Fibroblast of mammary gland (primary cell): ENCODE data around the gene SARDH.

Experiments used
- DNase-seq: peaks from one replicate; pipeline ENCODE4 v3.0.0-alpha.2; 2010; ENCODE audit warnings: low read depth
- H3K4me3 ChIP-seq: 2 replicates; pipeline ENCODE4 v1.5.1; 2011; ENCODE audit warnings: low read depth, mild to moderate bottlenecking, low read length, moderate library complexity; ENCODE audit not compliant: control insufficient read depth
- CTCF ChIP-seq: conservative IDR thresholded peaks from 2 replicates; pipeline ENCODE4 v1.5.1; 2011; ENCODE audit warnings: low read depth, low read length, inconsistent platforms; ENCODE audit not compliant: control insufficient read depth, insufficient read depth

SARDH gene

DNA sequence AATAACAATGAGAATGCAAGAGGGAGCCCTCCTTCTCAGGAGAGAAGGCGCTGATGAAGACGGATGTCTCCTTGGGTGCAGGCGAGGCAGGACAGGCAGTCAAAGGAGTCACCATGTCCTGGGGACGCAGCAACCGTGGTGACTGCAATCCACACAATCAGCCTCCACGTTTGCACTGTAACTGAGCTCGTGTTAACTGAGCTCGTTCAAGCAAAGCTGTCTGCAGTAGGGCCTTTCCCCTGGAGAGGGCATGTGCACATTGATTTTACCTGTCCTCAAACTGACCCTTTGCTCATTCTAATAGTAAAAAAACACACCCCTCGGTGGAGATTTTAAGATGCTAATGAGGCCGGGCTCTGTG lies 2.8 kb downstream of the SARDH start:
- H3K4me3 ChIP-seq = no peak overlapping the region
- TF ChIP-seq CTCF = no peak
- no peak for DNase-seq

DNA sequence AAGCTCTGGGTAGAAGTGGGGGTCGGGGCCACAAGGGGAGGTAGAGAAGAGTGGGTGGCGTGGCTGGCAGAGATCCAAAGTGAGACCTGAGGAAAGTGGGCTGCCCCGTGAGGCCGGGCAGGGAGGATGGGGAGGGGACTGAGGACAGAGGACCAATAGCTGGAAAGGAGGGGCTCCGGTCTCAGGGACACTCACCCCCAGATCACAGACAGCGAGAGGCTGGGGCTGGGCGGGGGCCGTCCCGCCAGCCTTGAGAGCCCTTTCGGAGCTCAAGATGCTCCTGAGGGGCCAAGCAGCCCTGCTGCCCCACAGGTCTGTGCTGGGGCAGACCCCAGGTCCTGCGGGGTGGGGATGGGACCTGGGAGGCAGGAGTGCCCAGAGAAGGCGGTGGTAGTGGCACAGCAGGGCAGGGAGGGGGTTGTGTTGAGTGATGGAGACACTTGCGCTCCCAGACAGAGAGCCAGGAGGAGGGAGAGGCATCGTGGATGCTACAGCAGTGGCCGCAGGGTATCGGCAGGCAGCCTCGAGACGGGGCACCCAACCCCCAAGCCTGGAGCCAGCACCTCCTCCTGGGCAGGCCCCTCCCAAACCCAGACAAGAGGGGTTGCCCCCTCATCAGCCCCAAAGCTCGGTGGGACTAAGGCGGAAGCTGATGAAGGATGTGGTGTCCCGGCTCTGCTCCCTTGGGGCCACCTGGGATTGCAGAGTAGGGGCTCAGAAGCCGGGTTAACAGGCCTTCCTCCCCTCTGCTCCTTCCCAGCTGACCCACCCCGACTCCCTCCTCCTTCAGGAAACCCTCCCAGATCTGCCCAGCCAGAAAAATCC lies 3.4 kb downstream of the SARDH start:
- no peak overlapping the region for H3K4me3 ChIP-seq

DNA sequence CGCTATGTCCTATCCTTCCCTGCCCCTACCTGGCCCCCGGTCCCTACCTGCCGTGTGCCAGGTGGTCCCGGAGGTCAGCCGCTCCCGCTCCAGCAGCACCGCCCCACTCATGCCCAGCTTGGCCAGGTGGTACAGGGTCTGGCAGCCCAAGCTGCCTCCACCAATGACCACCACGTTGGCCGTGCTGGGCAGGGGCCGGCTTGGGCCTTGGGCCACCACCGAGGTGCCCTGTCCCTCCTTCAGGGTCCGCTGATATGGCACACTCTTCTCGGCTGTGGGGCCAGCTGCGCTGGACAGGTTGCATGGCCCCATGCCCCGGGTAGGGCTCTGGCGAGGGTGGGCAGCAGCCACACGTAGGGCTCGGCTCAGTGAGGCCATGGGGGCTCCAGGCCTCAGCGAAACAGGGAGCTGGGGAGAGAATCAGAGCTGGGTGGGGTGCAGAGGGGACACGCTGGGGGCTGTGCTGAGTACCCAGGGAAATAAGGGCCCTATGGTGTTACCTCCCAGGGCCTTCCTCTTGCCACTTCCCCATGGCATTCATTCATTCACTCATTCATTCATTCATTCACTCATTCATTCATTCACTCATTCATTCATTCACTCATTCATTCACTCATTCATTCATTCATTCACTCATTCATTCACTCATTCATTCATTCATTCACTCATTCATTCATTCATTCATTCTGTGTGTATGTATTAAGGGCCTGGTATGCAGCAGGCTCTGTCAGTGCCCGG lies 4.2 kb downstream of the SARDH start:
- TF ChIP-seq CTCF = no peak
- no peak overlapping the region for H3K4me3 ChIP-seq
- DNase-seq = no peak

More for the DNA sequence above, 3.4 kb downstream of the SARDH start:
- DNase-seq = no peak
- TF ChIP-seq CTCF = no peak

- no peak for TF ChIP-seq CTCF
- DNase-seq = no peak
- H3K4me3 ChIP-seq = no peak overlapping the region
These were observed 4.7 kb downstream of the SARDH start for GRCh38 chr9:133733421-133733795.

DNA sequence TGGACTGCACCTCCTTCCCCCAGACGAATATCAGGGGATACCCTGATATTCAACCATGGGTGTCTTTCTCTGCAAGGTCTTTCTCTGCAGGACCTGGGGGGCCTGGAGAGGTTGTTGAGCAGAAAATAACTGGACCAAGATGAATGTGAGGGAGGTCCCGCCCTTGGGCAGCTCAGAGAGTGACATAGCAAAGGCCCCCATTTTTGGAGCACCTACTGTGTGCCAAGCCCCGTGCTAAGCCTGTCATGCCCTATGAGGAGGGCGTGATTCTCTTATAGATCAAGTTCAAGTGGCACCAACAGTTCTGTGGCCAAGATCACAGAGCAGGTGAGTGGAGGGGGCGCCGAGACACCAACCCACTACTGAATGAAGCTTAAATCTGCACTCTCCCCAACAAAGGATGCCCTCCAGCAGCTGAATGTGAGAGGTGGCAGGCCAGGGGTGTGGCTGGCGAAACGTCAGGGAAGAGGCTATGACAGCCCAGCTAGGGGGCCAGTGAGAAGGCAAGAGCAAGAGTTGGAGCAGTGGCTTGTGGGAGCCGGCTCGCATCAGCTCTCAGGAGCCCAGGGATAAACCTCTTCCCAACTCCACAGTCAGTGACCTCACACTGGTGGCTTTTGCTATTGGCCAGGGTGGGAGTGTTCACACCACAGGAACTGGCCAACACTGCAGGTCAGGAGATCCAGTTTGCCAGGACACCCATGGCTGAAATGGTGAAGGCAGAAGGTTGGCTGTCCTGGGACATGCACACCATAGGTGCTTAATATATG lies 5.3 kb downstream of the SARDH start:
- H3K4me3 ChIP-seq = no peak overlapping the region
- no peak for DNase-seq
- TF ChIP-seq CTCF = no peak

DNA sequence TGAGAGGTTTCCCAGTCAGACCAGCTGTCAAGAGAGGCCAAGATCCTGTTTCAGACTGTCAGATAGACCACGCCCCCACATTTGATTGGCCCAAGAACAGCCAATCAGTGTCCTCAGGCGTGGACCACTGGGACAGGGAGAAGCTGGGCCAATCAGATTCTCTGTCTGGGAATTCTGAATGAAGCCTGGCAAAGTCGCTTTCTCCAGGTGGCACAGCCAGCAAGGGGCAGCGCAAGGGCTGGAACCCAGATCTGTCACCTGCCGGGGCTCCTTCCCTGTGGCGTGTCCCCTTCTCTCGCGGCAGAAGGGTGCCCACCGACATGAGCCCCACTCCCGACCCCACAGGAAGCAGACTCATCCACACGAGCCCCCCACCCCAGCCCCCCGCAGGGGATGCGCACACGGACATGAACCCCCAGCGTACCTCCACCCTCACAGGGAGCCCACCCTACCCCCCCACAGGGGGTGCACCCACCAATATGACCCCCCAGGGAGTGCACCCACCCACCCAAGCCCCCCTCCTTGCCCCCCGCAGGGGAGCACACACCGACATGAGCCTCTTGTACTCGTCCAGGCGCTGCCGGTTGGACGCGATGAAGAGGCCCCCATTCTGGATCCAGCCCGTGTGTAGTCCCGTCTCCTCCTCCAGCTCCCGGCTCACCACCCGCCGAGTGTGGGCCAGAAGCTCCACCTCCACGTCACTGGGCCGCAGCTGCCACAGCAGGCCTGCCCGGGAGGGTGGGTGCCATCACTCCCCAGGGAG lies 6.1 kb downstream of the SARDH start:
- peak; percentile 50 for DNase-seq
- no peak for TF ChIP-seq CTCF
- no peak overlapping the region for H3K4me3 ChIP-seq
